Stimulated activated CD4-positive, alpha-beta T cell treated with anti-CD3 and anti-CD28 coated beads, Interleukin-4, amount 100 ng/mL, for 48 hours (primary cell): Measurements from ENCODE around the gene ADAM19.

Source experiments
- DNase-seq, 2 donors: peaks; one replicate each; pipeline ENCODE4 v3.0.0-alpha.2; 2020; ENCODE audit warnings: low read depth in 2 of 2

The ADAM19 gene

DNA sequence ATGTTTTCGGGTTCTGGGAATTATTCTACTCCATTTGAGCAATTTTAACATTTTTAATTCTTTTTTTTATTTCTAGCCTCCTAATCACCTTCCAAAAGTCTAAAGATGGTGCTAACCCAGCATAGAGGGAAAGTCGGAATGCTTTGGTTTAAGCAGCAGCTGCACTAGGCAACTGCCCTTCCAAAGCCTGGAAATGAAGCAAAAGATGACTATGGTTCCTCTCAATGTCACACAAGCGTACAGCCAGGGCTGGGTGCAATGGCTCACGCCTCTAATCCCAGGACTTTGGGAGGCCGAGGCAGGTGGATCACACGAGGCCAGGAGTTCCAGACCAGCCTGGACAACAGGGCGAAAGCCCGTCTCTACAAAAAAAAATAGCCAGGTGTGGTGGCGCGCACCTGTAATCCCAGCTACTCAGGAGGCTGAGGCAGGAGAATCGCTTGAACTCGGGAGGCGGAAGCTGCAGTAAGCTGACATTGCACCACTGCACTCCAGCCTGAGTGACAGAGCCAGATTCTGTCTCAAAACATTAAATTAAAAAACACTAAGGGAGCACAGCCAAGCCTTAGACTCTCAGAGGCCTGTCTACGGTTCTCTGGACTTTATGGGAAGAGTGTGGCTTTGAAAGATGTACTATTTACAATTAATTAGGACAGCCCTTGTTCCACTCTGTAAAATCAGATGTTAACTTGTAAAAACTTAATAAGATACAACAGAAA lies 33.1 kb downstream of the ADAM19 start:
- DNase-seq = no peak

DNA sequence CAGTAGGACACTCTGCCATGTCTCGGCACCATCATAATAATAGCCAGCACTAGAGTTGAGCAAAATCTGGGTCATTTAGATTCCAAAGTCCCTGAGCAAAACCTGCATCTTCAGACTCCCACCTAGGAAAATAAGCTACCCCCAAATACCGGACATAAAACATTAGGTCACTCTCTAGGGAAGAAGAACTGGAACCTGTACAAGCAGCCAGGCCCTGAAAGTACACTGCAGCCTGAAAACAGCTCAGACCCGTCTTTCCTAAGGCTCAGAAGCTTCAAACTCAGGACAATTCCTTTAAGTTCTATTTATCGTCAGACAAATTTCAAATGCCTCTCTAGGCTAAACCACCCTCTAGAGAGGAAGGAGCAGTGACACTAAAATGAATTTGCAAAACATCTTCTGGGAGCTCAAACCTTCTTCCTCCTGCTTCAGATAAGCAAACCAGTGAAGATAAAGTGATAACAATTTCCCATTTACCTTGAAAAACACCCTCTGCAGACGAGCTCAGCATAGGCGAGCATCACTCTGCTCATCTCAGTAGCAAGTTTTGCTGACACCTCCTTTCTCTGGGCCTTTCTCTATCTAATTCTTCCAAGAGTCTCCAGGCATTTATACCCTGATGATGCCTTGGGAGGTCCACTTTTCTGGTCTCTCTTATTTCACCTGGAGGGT lies 34.0 kb downstream of the ADAM19 start:
- DNase-seq = no peak

DNA sequence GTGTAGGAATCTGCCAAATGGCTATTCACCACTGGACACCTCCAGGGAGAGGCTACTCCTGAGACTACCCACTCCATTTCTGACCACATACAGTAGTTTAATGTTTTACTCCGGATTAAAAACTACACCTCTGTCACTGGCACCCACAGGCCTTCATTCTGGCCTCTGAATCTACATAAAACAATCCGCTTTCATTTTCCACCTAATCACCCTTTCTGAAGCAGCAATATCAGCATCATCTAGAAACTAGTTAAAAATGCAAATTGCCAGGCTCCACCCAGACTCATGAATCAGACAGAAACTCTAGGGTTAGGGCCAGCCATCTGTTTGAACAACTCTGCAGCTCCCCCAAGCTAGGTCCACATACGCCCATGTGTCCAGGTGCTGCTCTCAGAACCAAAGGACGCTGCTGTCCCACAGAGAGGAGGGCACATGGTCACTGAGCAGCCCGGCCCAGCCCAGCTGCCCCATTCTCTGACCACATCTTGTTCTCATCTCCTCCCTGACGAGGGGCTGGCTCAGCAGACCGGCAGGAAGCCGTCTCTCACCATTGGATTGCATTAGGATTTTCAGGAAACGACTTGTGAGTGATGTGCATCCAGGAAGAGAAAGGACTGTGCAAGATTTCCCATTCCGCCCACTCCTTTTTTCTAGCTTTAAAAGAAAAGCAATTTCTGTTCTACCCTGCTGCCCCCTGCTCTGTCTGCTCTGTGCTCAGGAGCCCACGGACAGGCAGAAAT lies 34.7 kb downstream of the ADAM19 start:
- DNase-seq = peak in 1 of 2 donors; percentile 41

DNA sequence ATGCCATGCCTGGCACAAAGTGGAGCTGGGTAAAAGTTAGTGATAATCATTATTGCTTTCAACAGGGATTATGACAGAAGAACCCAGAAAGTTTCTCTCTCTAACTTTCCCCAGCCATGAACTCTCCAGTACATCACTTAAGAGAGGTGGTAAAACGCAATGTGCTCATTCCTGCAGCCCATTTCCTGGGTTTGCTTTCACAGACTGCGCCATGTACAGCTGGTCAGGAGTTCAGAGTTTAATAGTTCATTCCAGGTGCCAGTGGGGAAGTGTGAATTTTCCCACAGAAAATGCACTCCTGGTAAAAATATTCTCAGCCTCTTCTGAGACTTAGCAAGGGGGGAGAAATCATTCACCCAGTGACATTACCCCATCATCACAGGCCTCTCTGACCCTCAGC lies 35.5 kb downstream of the ADAM19 start:
- DNase-seq = no peak

DNA sequence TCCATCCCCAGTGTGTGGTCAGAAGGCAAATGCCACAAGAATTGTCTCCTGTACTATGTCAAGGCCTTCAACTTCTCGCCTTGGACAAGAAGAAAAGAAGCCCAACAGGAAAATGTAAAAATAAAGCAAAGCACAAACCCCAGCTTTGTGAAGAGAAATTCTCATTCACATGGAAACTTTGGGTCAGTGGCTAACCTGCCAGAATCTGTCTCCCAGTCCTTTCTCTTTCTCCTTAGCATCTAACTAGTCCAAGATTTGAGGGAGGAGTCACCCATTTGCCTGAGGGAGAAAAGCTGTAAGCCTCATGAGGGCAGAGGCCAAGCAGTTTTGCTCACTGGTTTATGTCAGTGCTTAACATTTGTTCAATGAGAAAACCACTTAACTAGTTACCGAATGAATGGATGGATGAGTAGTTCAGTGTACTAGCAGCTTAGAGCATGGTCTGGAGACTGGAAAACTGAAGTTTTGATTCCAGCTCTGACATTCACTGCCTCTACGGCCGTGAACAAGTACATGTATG lies 36.0 kb downstream of the ADAM19 start:
- DNase-seq = no peak

DNA sequence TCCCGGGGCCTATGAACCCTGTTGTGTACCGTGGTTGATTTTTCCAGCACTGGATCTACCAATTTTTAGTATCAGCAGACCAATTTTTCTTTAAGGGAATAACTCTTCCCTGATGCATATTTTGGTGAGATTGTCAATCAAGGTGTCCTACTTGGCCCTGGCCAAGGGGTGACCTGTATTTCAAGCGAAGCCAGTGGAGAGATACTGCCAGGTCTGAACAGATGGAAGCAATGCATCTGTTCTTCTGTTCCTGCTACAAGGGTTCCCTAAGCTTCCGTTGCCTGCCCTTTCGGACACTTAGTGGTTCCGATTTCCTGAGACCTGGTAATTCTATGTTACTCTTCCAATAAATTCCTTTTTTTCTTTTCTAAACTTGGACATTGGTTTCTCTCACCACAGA lies 37.3 kb downstream of the ADAM19 start:
- DNase-seq = no peak

DNA sequence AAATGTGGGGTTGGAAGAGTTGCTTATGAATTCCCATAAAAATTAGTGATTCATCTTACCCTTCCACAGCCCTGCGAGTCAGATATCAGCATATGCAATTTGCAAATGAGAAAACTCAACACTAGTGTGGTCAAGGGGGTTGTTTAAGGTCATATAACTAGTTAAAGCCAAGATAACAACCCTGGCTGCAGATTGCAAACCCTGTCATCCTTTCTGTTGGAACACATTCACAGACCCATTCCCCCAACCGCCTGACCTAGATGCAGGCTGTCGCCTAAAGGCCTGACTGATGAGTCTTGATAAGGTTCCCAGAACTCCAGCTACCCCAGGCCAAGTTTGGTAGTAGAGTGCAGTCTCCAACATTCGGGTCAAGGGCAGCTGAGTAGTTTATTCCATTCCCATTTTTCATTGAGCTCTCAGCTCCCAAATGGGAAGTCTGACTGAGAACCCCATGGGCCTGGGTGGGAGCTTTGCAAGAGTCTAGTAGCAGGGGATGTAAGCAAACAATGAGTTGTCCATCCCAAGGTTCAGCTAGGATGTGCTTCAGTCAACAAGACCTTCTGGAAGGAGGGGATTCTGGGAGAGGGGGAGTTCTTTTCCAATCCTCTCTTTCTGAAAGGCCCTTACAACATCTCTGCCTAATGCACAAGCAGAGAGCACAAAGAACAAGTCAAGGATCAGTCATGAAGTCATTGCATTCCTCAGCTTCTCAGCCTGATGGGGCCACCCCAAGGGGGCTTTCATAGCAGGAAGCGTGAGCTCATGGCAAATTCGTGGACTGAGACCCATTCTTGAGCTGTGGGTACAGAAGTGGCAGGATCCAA lies 40.3 kb downstream of the ADAM19 start:
- no peak for DNase-seq

DNA sequence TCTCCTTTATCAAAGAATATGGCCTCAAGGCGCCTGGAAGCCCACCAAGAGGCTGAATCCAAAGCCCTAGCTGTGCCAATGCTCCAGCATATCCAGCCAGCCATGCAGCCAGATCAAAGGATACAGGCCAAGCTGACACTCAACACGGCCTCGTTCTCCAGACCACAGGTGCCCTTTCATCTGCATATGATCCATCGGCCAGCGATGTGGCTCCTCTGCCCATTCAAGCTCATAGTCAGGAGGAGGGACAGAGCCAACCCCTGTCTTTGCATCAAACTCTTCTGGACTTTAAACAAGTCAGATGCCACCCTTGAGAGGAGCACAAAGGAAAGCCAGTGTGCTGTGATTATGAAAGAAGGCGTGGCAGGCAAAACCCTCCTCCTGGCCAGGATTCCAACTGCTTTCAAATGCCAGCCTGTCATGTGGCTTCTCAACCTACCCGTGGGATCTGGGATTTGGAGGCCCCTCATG lies 42.5 kb downstream of the ADAM19 start:
- DNase-seq = no peak

DNA sequence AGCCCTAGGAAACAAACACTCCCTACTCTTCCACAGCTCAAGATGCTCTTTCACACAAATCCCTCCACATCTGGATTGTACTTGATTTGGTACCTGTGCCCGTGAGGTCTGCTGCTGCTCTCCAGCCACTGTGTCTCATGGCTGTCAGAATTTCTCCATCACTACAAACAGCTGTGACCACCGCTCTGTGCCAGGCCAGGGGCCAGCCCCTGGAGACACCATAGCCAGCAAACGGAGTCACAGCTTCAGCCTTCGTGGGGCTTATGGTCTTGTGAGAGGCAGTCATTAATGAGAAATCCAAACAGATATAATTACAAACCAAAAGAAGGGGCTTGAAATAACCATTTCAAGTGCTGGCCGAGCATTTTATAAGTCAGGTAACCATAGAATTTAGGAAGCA lies 43.6 kb downstream of the ADAM19 start:
- DNase-seq = no peak

DNA sequence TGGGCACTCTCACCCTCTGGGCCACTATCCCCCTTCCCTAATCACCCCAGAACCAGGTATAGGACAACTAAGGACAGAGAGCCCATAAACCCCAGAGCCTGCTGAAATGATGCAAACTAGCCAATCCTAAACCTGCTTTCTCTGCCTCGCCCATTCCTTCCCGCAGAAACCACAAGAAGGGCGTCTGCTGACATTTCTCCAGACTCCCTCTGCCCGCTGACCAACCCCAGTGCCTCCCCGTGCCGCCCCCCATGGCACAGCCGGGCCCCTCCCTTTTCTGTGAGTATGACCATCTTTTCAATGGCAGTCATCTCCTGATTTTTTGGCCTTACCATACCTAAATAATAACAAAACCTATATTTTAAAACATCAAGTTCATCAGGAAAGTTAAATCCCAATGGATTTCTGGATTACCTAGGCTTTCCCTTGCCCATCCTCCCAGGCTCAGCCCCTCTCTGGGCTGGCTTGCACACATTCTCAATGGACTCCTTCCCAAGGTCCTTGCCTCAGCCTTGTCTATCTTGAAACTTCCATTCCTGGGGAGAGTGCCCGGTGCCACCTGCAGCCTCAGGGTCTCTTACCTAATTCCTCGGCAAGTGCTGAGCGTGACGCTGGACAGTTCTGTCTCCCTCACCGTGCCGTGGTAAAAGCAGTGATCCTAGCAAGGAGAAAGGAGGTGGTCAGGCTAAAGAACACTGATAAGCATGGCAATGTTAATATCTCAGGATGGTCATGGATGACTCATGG lies 45.2 kb downstream of the ADAM19 start:
- no peak for DNase-seq

DNA sequence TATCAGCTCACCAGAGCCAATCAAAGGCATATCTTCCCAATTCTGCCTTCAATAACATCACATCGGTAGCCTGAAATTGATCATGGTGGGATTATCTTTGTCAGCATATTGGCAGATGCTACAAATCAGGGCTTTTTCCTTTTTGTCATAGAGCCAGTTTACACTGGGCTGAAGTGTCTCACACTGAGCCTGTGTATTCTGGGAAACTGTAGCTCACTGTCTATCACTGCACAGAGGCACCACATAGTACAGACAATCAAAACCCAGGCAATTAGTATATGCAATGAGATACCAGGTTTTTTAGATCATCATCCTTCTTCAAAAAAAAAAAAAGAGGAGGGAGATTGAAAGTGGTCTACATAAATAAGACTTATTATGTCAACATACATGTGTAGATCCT lies 46.6 kb downstream of the ADAM19 start:
- DNase-seq = no peak

DNA sequence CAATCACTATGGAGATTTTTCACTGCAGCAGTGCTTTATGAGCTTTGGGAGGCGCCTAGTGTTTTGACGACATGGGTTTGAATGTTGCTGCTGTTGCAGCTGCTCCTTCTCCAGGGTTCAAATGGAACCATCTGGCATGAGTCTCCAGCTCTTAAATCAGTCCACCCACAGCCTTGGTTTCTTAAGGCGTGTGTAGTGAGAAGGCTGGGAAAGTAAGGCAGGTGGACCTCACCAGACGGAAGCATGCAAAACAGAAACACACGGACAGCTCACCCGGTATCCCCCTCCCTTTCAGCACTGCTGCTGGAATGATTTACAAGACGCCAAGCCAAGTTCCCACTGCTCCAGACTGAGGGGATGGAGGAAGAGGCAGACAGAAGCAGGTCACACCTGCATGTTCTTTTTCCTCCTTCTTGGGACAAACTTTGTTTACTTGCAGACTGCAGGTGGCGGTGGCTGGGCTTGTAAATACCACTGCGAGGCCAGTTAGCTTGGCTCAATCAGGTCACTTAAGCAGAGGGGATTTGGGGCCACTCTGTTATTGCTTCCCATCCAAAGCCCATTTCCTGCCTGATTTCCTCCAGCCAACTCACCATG lies 47.4 kb downstream of the ADAM19 start:
- no peak for DNase-seq

DNA sequence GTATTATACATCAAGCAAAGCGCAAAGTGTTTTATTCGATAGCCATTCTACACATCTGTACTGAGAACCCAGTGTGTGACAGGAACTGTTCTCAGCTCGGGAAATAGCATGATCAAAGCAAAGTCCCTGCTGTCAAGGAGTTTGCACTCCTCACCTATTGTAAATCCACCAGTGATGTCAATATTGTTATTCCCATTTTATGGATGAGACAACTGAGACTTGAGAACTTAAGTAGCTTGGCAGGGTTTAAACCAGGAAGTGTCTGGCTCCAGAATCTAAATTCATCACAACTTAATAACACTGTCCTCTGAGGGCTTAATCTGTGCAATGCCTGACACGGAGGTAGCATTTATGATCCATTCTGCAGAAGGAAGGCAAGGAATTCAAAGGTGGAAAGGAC lies 50.7 kb downstream of the ADAM19 start:
- DNase-seq = no peak

DNA sequence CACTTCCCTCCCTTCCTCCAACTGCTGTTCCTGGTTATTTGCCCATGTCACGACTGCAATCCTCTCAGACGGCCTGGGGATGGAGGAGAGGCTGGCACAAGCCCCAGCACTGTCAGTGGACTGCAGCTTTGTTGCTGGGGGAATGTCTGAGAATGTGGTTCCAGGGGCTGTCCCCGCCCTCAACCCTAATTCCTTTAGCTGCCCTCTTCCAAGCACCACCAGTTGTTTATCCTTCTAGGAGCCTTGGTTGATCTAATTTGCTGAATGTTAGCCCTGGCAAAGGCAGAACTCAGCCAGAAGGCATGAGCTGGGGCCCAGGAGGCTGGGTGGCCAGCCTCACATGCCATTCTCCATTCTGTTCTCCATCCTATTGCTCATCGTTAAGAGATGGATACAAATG lies 51.6 kb downstream of the ADAM19 start:
- DNase-seq = no peak

DNA sequence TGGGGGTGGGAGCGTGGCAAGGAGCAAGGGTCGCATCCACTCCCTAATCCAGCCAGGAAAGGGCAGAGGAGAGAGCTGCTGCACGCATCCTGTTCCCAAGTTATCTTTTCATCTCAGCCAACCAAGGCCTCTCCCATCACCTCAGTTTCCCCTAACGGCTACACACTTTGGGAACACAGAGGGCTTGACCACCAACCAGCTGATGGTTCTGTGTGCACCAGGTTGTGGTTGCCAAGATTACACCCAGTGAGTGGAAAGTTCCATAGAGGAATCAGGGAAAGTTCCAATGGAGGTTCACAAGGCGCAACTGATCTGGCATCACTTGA lies 53.9 kb downstream of the ADAM19 start:
- no peak for DNase-seq

DNA sequence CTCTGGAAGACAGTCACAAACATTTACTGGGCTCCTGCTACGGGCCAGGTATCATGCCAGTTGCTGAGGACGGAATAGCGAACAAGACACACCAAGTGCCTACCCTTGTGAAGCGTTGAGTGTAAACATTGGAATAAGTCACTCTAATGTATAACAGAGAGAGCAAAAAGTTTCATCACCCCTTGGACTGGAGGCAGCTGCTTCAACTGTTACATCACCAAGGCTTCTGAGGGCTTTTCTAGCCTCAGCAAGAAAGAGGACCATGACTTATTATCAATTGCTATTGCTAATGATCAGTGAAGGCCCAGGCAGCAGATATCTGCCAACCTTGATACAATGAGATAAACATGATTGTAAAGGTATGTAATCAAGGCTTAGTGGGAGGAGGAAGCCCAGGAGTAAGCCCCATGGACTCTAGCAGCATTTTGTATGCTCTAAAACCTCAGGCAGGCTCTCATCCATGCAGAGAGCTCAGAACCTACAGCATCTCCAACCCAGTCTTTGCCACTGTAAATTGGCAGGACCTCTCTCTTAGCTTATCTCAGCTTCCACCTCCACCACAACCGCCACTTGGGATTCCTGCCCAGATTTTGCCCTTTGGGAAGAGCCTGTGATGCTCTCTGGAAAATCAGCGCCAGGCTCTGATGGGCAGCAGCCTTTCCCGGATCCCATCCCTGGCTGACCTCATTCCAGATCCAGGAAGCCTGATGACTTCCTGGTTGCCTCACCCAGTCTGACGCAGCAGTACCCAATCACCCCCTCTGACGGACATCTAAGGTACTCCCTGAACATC lies 54.5 kb downstream of the ADAM19 start:
- DNase-seq = no peak

DNA sequence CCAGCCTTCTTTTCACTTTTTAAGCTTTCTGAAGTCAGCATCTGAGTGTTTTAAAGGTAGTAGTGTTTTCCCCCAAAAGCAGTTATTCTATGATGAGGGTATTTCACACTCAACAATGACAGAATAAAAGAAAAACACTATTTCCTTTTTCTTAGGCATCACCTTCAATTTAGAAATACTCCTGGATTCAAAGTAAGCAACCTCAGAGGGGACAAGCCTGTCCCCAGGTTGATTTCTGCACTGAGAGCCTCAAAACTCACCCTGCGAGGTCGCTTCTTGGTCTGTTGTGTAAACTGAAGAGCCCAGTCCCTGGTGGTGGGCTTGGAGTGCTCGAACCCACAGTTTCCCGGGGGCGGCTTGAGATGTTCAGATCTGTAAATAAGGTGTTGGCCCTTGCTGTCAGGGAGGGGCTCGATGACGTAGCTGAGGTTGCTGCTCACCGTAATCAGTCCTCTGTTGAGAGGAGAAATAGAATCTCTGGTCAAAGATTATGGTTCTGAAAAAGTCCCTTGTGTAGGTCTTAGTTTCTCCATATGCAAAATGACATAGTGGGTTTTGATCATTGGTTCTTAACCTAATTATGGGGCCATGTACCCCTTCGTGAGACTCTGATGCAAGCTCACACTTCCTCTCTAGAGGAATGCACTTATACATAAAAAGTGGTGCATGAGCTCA lies 55.9 kb downstream of the ADAM19 start:
- no peak for DNase-seq

DNA sequence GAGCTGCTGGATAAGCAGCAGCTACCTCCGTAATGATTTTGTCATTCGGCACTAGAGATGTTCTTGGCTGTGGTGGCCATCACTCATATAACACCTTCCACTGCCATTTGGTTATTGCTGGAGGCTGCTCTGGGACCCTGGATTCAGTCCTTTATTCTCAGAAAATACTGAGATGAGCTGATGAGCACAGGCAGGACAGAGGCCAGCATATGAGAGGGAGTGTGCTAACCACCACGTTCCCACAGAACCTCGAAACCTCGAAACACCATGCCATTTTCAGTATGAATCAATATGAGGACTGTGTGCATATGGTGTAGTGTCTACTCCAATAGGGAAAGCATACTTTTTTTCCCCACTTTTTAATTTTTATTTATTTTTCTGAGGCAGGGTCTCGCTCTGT lies 56.6 kb downstream of the ADAM19 start:
- peak in 1 of 2 donors; percentile 23 for DNase-seq

DNA sequence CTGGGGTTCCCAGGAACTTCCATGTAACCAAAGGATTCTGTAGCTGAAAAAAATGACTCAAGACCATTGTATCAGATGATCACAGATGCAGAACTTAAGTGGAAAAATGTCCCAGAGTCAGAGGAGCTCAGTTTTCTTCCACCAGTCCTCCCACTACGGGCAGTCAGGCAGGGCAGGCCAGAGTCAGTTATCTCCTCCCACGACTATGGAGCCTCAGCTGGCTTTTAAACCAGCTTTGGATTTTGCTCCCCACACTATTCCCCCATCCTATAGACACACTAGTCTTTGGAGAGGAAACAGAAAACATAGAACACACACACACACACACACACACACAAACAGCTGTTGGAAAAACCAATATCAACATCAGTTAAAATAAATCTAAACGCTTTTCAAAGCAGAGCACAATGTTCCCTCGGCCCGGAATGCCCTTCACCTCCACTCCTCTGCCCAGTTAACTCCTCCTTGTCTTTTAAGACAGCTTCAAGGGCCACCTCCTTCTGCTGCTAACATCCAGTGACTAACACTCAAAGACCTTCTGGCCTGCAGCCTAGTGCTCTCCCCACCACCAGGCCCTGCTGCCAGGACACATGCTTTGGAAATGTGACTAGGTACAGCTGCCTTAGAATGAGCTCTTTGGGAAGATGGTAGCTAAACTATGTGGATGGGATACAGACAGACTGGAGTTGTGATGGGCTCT lies 58.8 kb downstream of the ADAM19 start:
- DNase-seq = no peak
